DND-41 (cell line): ENCODE results near the gene CFAP90.

Source experiments
- CTCF ChIP-seq: IDR thresholded peaks from 2 replicates; pipeline ENCODE4 v1.5.1; 2012; ENCODE audit warnings: borderline replicate concordance, low read length, moderate library complexity, mild to moderate bottlenecking; ENCODE audit not compliant: poor library complexity, severe bottlenecking; ENCODE audit errors: extremely low read depth
- EZH2 ChIP-seq: IDR thresholded peaks from 3 replicates; pipeline ENCODE4 v1.6.1; 2012; ENCODE audit warnings: borderline replicate concordance, low read depth, mild to moderate bottlenecking, moderate library complexity, low read length, inconsistent platforms; ENCODE audit not compliant: severe bottlenecking

- TF ChIP-seq CTCF (no peak), EZH2 (no peak)
Measured at GRCh38 chr5:7801891-7802614, 48.9 kb downstream of the CFAP90 start.
